ENCODE measurements around the gene EFHC1. TPM values are rescaled to one million over a fixed set of nuclear protein-coding genes. Genes with fewer than 3 reads are reported as not detected.

EFHC1 gene
- total and polyA plus RNA-seq, 7 donors, result 1.8 to 38.5 (median 15.9) TPM

GRCh38 chr6:52508261-52508739 is 88.2 kb downstream of the EFHC1 start:
- Histone ChIP-seq H3K4me3 (no peak overlapping the region), H3K4me1 (peaks cover 0 to 57% (median 51%) of the 10 kb centered on the region in 4 donors), H3K27me3 (no peaks in the 10 kb centered on the region), H3K27ac (peak overlapping the region in 1 of 4 donors; percentile 30), H3K36me3 (peaks cover 7 to 39% (median 21%) of the 10 kb centered on the region in 4 donors), H3K9me3 (no peaks in the 10 kb centered on the region)
- DNase-seq, result no peak
- TF ChIP-seq POLR2AphosphoS5 (IDR thresholded peaks at IDR 0.05) (no peak), POLR2A (IDR thresholded peaks at IDR 0.05) (no peak), EP300 (IDR thresholded peaks at IDR 0.05) (no peak), CTCF (IDR thresholded peaks at IDR 0.05) (no peak)
- WGBS, 2 donors, result 96 to 98% methylated on average over 5 of the region's 5 CpGs
- intact Hi-C loops (cut with DNase I), result no loop called here

- H3K4me1 ChIP-seq, result peaks cover 0 to 51% (median 47%) of the 10 kb centered on the region in 4 donors
- TF ChIP-seq EP300 (IDR thresholded peaks at IDR 0.05) (no peak), POLR2A (IDR thresholded peaks at IDR 0.05) (no peak), POLR2AphosphoS5 (IDR thresholded peaks at IDR 0.05) (no peak), CTCF (IDR thresholded peaks at IDR 0.05) (no peak)
- intact Hi-C loops (cut with DNase I), result loop anchor here (5.0 kb wide), 1 partner anchor 153 kb away; no protein-coding TSS in a partner anchor
- H3K36me3 ChIP-seq, result peaks cover 7 to 39% (median 21%) of the 10 kb centered on the region in 4 donors
- no peak overlapping the region for H3K27ac ChIP-seq
- H3K9me3 ChIP-seq, result no peaks in the 10 kb centered on the region
- no peaks in the 10 kb centered on the region for H3K27me3 ChIP-seq
- WGBS, 2 donors, result 92 to 94% methylated on average over 14 of the region's 14 CpGs
- no peak overlapping the region for H3K4me3 ChIP-seq
- DNase-seq, result no peak
Observed at GRCh38 chr6:52509281-52510212, 89.4 kb downstream of the EFHC1 start.

GRCh38 chr6:52510213-52510562 is 90.0 kb downstream of the EFHC1 start:
- intact Hi-C loops (cut with DNase I), result loop anchor here (5.0 kb wide), 1 partner anchor 152 kb away; no protein-coding TSS in a partner anchor
- Histone ChIP-seq H3K27me3 (no peaks in the 10 kb centered on the region), H3K4me3 (no peak overlapping the region), H3K27ac (peak overlapping the region in 1 of 4 donors; percentile 93), H3K4me1 (peaks cover 0 to 52% (median 47%) of the 10 kb centered on the region in 4 donors), H3K36me3 (peaks cover 7 to 39% (median 21%) of the 10 kb centered on the region in 4 donors), H3K9me3 (no peaks in the 10 kb centered on the region)
- DNase-seq, result no peak
- TF ChIP-seq POLR2A (IDR thresholded peaks at IDR 0.05), result no peak
- no peak for TF ChIP-seq EP300 (IDR thresholded peaks at IDR 0.05)
- TF ChIP-seq CTCF (IDR thresholded peaks at IDR 0.05), result no peak
- TF ChIP-seq POLR2AphosphoS5 (IDR thresholded peaks at IDR 0.05), result no peak

- H3K9me3 ChIP-seq, result no peaks in the 10 kb centered on the region
- no peak overlapping the region for H3K4me3 ChIP-seq
- DNase-seq, result no peak
- no peaks in the 10 kb centered on the region for H3K27me3 ChIP-seq
- H3K27ac ChIP-seq, result peak overlapping the region; percentile 78 to 93 (median 88)
- peaks cover 0 to 52% (median 48%) of the 10 kb centered on the region in 4 donors for H3K4me1 ChIP-seq
- TF ChIP-seq POLR2AphosphoS5 (IDR thresholded peaks at IDR 0.05), result no peak
- no peak for TF ChIP-seq POLR2A (IDR thresholded peaks at IDR 0.05)
- TF ChIP-seq EP300 (IDR thresholded peaks at IDR 0.05), result no peak
- no peak for TF ChIP-seq CTCF (IDR thresholded peaks at IDR 0.05)
- intact Hi-C loops (cut with DNase I), result loop anchor here (5.0 kb wide), 1 partner anchor 151 kb away; no protein-coding TSS in a partner anchor
- 91 to 95% methylated on average over 10 of the region's 10 CpGs for WGBS, 2 donors
- peaks cover 7 to 37% (median 21%) of the 10 kb centered on the region in 4 donors for H3K36me3 ChIP-seq
Observed at GRCh38 chr6:52511163-52511562, 91.0 kb downstream of the EFHC1 start.
